Endothelial cell of umbilical vein (primary cell): ENCODE measurements around the gene RAD9A. TPM values are rescaled to one million over a fixed set of nuclear protein-coding genes. Genes with fewer than 3 reads are reported as not detected.

Experiments used
- BruUV-seq: library from RNA; stranded (reverse); fragments of 400-500 nt; replicated peaks from 2 replicates; lab custom pipeline; 2021; lab: Mats Ljungman, UMichigan
- CTCF ChIA-PET: fragments of 300-600, 350-600 bp; sonication (Branson Sonifier 250); formaldehyde crosslinking; loops from one replicate; lab custom pipeline; 2021; ENCODE audit warnings: antibody characterized with exemption, inconsistent platforms; lab: Charles Lee
- POLR2A ChIA-PET: fragments of 300-600, 350-600 bp; sonication (Branson Sonifier 250); formaldehyde crosslinking; loops from one replicate; lab custom pipeline; 2021; ENCODE audit warnings: antibody characterized with exemption, inconsistent platforms; lab: Charles Lee
- DNase-seq: peaks from one replicate; pipeline ENCODE4 v3.0.0-alpha.2; 2011; ENCODE audit warnings: low read depth, low spot score
- FAIRE-seq: peaks from 2 replicates; lab custom pipeline; 2011; peaks lifted over from hg19 to GRCh38; lab: Jason Lieb, UNC
- H2AFZ ChIP-seq: 2 replicates; pipeline ENCODE4 v1.6.0; 2012; ENCODE audit warnings: low read depth, low read length, control low read depth, inconsistent platforms
- H3K27ac ChIP-seq: 2 replicates; pipeline ENCODE4 v1.5.1; 2011; ENCODE audit warnings: low read depth, mild to moderate bottlenecking, control low read depth, low read length, moderate library complexity; ENCODE audit not compliant: insufficient read depth
- H3K27me3 ChIP-seq, 2 experiments: 2 replicates each; pipeline versions ENCODE4 v1.6.0 to v1.6.1; 2011; ENCODE audit warnings: low read length in 2 of 2, mixed read lengths in 1 of 2; ENCODE audit not compliant: control insufficient read depth in 2 of 2, insufficient read depth in 2 of 2
- H3K36me3 ChIP-seq, 2 experiments: 2 replicates in 1 of 2; 3 replicates in 1 of 2; pipeline ENCODE4 v1.5.1; 2011; ENCODE audit warnings: low read length in 2 of 2, mild to moderate bottlenecking in 1 of 2, moderate library complexity in 1 of 2; ENCODE audit not compliant: control insufficient read depth in 2 of 2, insufficient read depth in 2 of 2; ENCODE audit errors: extremely low read depth in 1 of 2
- H3K4me1 ChIP-seq: 3 replicates; pipeline ENCODE4 v1.5.1; 2011; ENCODE audit warnings: mild to moderate bottlenecking, low read length; ENCODE audit not compliant: control insufficient read depth, insufficient read depth; ENCODE audit errors: extremely low read depth
- H3K4me2 ChIP-seq: 2 replicates; pipeline ENCODE4 v1.6.1; 2011; ENCODE audit warnings: low read length, control low read depth, mixed read lengths; ENCODE audit not compliant: insufficient read depth
- H3K4me3 ChIP-seq, 3 experiments: fragments of 200-600 bp in 1 of 3; sonication (generic), shearing (Covaris generic) in 1 of 3; replicated peaks in 1 of 3; 2 replicates each; pipeline ENCODE4 v1.5.1; 2011 to 2016; ENCODE audit warnings: control low read depth in 3 of 3, low read length in 3 of 3, mild to moderate bottlenecking in 2 of 3, inconsistent platforms in 1 of 3, low read depth in 1 of 3, moderate library complexity in 1 of 3; ENCODE audit not compliant: insufficient read depth in 1 of 3
- H3K79me2 ChIP-seq: 2 replicates; pipeline ENCODE4 v1.6.0; 2012; ENCODE audit warnings: low read length, inconsistent platforms; ENCODE audit not compliant: control insufficient read depth, insufficient read depth
- H3K9ac ChIP-seq: replicated peaks from 2 replicates; pipeline ENCODE3; 2011; ENCODE audit warnings: low read length, control low read depth; ENCODE audit not compliant: insufficient read depth; ENCODE audit errors: extremely low read depth
- H3K9me1 ChIP-seq: replicated peaks from 3 replicates; pipeline ENCODE4 v1.6.0; 2011; ENCODE audit warnings: mild to moderate bottlenecking, low read length; ENCODE audit not compliant: control insufficient read depth, insufficient read depth; ENCODE audit errors: extremely low read depth
- H3K9me3 ChIP-seq: replicated peaks from 2 replicates; pipeline ENCODE4 v1.5.1; 2012; ENCODE audit warnings: low read length, inconsistent platforms; ENCODE audit not compliant: control insufficient read depth, insufficient read depth
- H4K20me1 ChIP-seq: replicated peaks from 2 replicates; pipeline ENCODE3; 2011; ENCODE audit warnings: mild to moderate bottlenecking, low read length; ENCODE audit not compliant: control insufficient read depth, insufficient read depth; ENCODE audit errors: extremely low read depth
- EZH2 ChIP-seq: IDR thresholded peaks from 2 replicates; pipeline ENCODE4 v1.6.1; 2012; ENCODE audit warnings: borderline replicate concordance, low read depth, mild to moderate bottlenecking, moderate library complexity, low read length, inconsistent platforms; ENCODE audit not compliant: severe bottlenecking
- FOS ChIP-seq: IDR thresholded peaks from 2 replicates; pipeline ENCODE4 v1.6.1; 2011; ENCODE audit warnings: mild to moderate bottlenecking, low read length, moderate library complexity, borderline replicate concordance; ENCODE audit not compliant: insufficient read depth
- GATA2 ChIP-seq: IDR thresholded peaks from 2 replicates; pipeline ENCODE4 v1.7.0; 2011; ENCODE audit warnings: low read depth, mild to moderate bottlenecking, moderate library complexity, mixed read lengths, low read length; ENCODE audit not compliant: insufficient read length, insufficient read depth
- JUN ChIP-seq: IDR thresholded peaks from 2 replicates; pipeline ENCODE4 v1.6.1; 2011; ENCODE audit warnings: borderline replicate concordance, low read depth; ENCODE audit not compliant: insufficient read length, insufficient read depth
- MYC ChIP-seq: IDR thresholded peaks from one replicate; pipeline ENCODE4 v1.6.1; 2011; ENCODE audit warnings: mild to moderate bottlenecking, low read depth, low read length
- POLR2A ChIP-seq: IDR thresholded peaks from 2 replicates; pipeline ENCODE4 v1.6.1; 2012; ENCODE audit warnings: low read depth, mild to moderate bottlenecking, control low read depth, low read length
- POLR2AphosphoS5 ChIP-seq: IDR thresholded peaks from 2 replicates; pipeline ENCODE4 v1.6.1; 2012; ENCODE audit warnings: low read depth, mild to moderate bottlenecking, control low read depth, low read length, moderate library complexity; ENCODE audit not compliant: insufficient read depth
- dilution Hi-C: fragments of 300-500 bp; cut with MboI; formaldehyde crosslinking; loops from one replicate; pipeline ENCODE4 v1.15.0; 2019; ENCODE audit warnings: low sequenced_read_pairs; ENCODE audit not compliant: extremely low pct_ligation_motif_present
- intact Hi-C: fragments of 100-400 bp; cut with micrococcal nuclease; formaldehyde crosslinking; loops from one replicate; pipeline ENCODE4 v1.10.0; 2022
- polyA plus RNA-seq, 4 experiments: library from polyadenylated mRNA; depleted of rRNA in 3 of 4; stranded (reverse) in 3 of 4; unstranded in 1 of 4; fragments of >200 nt; gene quantifications; 2 replicates each; pipeline versions ENCODE4 v1.2.1 to v1.2.3, GENCODE V29; 2011 to 2012; ENCODE audit warnings: missing spikeins in 1 of 4
- total RNA-seq: library from RNA; stranded (reverse); gene quantifications from 2 replicates; pipeline ENCODE4 v1.2.3, GENCODE V29; 2021
- TF ChIP-seq, protein P1 (sequence below), 2 donors: IDR thresholded peaks; 1 replicate in 1 of 2; 2 replicates in 1 of 2; pipeline ENCODE4 v1.5.1; 2011; ENCODE audit warnings: low read length in 2 of 2, mild to moderate bottlenecking in 2 of 2, moderate library complexity in 2 of 2, control low read depth in 1 of 2, inconsistent platforms in 1 of 2, low read depth in 1 of 2; ENCODE audit not compliant: insufficient read depth in 1 of 2; ENCODE audit errors: extremely low read depth in 1 of 2
- TF ChIP-seq, protein P2 (sequence below): IDR thresholded peaks from 2 replicates; pipeline ENCODE4 v1.6.1; 2011; ENCODE audit not compliant: insufficient read depth, insufficient read length

The RAD9A gene
- total and polyA plus RNA-seq, 2 donors (not counting 3 experiments of a cell fraction or from before 2014, with no cell fraction given): 18.4 to 22.2 TPM

DNA sequence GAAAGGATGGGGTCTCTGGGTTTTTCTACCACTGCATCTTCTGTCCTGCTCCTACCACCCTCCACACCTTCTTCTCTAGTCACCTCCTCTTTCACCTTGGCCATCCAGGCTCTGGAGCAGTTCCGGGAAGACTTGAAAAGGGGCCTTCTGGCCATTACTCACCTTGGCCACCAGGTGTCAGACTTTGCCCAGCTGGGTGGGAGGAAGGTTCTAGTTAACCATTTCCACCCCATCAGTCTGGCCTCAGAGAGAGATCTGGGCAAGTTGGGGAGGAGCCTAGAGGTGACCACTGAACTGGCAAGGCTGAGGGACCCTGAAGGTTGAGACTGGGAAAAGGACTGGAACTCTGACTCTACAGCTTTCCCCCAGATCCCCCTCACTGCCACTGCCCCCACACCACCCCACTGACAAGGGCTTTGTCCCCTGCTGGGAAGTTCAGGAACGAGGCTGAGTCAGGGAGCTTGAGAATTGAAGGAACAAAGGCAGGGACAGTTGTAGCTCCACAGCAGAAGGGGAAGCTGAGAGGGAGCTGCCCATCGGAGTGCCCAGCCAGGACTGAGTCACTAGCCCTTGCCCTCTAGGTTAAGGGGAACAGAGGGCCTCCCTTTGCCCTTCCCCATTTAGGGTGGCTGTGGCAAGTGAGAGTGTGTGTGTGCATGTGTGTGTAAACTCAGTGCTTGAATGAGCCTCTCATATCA lies 34.8 kb upstream of the RAD9A start:
- Histone ChIP-seq H3K27me3 (no peaks in the 10 kb centered on the region), H2AFZ (peak overlapping the region; percentile 26), H3K4me3 (no peak overlapping the region), H3K4me1 (peaks cover 41% of the 10 kb centered on the region), H3K27ac (peak overlapping the region; percentile 3), H3K9me3 (no peaks in the 10 kb centered on the region), H3K36me3 (no peaks in the 10 kb centered on the region), H3K79me2 (peaks cover 4% of the 10 kb centered on the region), H3K9ac (no peak overlapping the region), H3K9me1 (no peaks in the 10 kb centered on the region), H3K4me2 (no peak overlapping the region), H4K20me1 (no peaks in the 10 kb centered on the region)
- dilution Hi-C loops (no loop called here), intact Hi-C loops (loop anchor here (1.0 kb wide), 2 partner anchors 17 to 25 kb away; no protein-coding TSS in a partner anchor)
- BruUV-seq: no TSS peak
- ChIA-PET POLR2A (interaction anchor here (0.8 to 1.3 kb wide), 4 partner anchors 13 to 26 kb away, joined by 3 to 13 read pairs (median 4); partner anchors contain the start of gene CLCF1), CTCF (interaction anchor here (0.6 to 15.0 kb wide), 7 partner anchors 11 to 134 kb away, joined by 3 to 1051 read pairs (median 4); partner anchors contain the start of genes CLCF1 and RAD9A)
- FAIRE-seq (peak; percentile 97), DNase-seq (peak; percentile 71)
- TF ChIP-seq POLR2AphosphoS5 (peak; percentile 16), MYC (no peak), EZH2 (no peak), FOS (no peak), POLR2A (peak; percentile 25), GATA2 (no peak), JUN (no peak)
- TF ChIP-seq, protein P1, sequence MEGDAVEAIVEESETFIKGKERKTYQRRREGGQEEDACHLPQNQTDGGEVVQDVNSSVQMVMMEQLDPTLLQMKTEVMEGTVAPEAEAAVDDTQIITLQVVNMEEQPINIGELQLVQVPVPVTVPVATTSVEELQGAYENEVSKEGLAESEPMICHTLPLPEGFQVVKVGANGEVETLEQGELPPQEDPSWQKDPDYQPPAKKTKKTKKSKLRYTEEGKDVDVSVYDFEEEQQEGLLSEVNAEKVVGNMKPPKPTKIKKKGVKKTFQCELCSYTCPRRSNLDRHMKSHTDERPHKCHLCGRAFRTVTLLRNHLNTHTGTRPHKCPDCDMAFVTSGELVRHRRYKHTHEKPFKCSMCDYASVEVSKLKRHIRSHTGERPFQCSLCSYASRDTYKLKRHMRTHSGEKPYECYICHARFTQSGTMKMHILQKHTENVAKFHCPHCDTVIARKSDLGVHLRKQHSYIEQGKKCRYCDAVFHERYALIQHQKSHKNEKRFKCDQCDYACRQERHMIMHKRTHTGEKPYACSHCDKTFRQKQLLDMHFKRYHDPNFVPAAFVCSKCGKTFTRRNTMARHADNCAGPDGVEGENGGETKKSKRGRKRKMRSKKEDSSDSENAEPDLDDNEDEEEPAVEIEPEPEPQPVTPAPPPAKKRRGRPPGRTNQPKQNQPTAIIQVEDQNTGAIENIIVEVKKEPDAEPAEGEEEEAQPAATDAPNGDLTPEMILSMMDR (IDR thresholded peaks at IDR 0.05; ENCODE audit: extremely low read depth in 1 of 2, insufficient read depth in 1 of 2, low read depth in 1 of 2, low read length in 2 of 2): peak; percentile 92 to 98
- TF ChIP-seq, protein P2, sequence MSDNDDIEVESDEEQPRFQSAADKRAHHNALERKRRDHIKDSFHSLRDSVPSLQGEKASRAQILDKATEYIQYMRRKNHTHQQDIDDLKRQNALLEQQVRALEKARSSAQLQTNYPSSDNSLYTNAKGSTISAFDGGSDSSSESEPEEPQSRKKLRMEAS: no peak
